GM19395 (cell line): Measurements from ENCODE around the gene RELB.
"Not testable (repeated sequence)": the region's sequence is repeated elsewhere in the genome, so short reads cannot be mapped to it uniquely, and the experiment has no call there.

Source experiments
- ATAC-seq: cut with Tn5 transposase; IDR thresholded peaks from one replicate; pipeline ENCODE4 v1.9.1; 2021; ENCODE audit warnings: mild to moderate bottlenecking, moderate library complexity; ENCODE audit not compliant: unreplicated experiment

The RELB gene, protein sequence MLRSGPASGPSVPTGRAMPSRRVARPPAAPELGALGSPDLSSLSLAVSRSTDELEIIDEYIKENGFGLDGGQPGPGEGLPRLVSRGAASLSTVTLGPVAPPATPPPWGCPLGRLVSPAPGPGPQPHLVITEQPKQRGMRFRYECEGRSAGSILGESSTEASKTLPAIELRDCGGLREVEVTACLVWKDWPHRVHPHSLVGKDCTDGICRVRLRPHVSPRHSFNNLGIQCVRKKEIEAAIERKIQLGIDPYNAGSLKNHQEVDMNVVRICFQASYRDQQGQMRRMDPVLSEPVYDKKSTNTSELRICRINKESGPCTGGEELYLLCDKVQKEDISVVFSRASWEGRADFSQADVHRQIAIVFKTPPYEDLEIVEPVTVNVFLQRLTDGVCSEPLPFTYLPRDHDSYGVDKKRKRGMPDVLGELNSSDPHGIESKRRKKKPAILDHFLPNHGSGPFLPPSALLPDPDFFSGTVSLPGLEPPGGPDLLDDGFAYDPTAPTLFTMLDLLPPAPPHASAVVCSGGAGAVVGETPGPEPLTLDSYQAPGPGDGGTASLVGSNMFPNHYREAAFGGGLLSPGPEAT

GRCh38 chr19:45001087-45001739 lies at the start of gene RELB:
Gene RELB (plus strand): TSS chr19:45001464. CDS start chr19:45001580, 116 bp downstream.
- ATAC-seq = peak; percentile 44

DNA sequence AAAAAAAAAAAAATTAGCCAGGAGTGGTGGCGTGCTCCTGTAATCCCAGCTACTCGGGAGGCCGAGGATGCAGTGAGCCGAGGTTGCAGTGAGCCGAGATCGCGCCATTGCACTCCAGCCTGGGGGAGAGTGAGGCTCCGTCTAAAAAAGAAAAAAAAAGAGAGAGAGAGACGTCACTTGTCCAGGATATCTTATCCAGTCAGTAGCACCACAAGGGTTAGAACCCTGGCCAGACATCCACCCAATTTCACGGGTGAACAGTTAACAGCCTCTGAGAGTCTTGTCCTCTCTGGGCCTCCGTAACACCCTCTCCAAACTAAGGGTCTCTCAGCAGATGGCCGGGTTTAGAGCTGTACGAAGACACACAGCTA lies 47.0 kb upstream of the RELB start:
- ATAC-seq = no peak

- ATAC-seq = peak; percentile 87
Observed at GRCh38 chr19:44954649-44955504, 46.4 kb upstream of the RELB start, which contains the start of gene CLPTM1. Gene CLPTM1 (plus strand): TSS chr19:44955380. CDS start chr19:44955396, 16 bp downstream.

GRCh38 chr19:44955505-44956439 lies 45.5 kb upstream of the RELB start:
- ATAC-seq = peak; percentile 4

- ATAC-seq = no peak
Observed at GRCh38 chr19:44957526-44957925, 43.7 kb upstream of the RELB start.

DNA sequence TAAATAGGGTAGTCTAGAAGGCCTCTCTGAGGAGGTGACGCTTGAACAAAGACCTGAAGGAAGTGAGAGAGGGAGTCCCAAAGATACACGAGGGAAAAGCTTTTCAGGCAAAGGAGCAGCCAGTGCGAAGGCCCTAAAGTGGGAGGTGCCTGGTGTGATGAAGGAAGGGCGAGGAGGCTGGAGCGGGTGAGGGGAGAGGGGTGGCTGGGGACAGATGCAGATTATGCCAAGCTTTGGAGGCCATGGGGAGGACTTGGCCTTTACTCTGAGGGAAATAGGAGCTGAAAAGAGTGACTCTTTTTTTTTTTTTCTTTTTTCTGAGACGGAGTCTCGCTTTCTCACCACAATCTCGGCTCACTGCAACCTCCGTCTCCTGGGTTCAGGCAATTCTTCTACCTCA lies 43.2 kb upstream of the RELB start:
- no peak for ATAC-seq

DNA sequence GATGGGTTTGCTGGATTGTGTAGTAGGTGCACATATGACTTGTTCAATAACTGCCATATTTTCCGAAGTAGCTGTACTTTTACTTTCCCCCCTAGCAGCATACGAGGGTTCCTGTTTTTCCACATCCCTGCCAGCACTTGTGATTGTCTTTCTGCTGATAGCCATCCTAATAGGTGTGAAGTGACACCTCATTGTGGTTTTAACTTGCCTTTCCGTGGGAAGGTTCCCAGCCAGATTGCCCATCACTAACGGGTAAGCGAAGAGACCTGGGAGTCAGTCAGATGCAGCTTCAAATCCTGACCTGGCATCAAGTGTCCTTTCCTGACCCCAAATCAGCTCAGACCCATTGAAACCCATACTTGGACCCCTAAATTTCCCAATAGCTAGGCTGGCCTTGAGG lies 41.6 kb upstream of the RELB start:
- no peak for ATAC-seq

- ATAC-seq = no peak
Observed at GRCh38 chr19:44960906-44961728, 40.1 kb upstream of the RELB start.

GRCh38 chr19:44961821-44962220 lies 39.4 kb upstream of the RELB start:
- no peak for ATAC-seq

DNA sequence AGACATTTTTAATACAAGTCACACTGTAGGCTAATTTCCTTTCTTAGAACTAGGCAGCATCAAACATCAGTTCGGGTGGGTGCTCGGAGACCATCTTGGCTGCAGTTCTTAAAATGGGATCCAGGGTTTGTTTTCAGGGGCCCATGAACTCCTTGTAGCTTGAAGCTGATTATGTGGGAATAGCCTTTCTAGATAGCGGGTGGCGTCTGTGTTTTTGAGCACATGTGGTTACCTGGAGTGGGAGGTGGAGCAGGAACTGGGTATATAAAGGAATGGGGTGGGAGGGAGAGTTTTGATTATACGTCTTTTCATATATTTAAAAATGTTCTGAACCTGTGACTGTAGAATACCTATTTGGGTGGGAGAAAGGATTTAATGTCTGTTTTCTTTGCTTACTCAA lies 33.1 kb upstream of the RELB start:
- ATAC-seq = no peak

- ATAC-seq = no peak
Observed at GRCh38 chr19:44968670-44969069, 32.6 kb upstream of the RELB start.

GRCh38 chr19:44969437-44969836 lies 31.8 kb upstream of the RELB start:
- ATAC-seq = no peak

GRCh38 chr19:44971451-44971850 lies 29.8 kb upstream of the RELB start:
- not testable (repeated sequence) for ATAC-seq

GRCh38 chr19:44972802-44973201 lies 28.5 kb upstream of the RELB start:
- no peak for ATAC-seq

DNA sequence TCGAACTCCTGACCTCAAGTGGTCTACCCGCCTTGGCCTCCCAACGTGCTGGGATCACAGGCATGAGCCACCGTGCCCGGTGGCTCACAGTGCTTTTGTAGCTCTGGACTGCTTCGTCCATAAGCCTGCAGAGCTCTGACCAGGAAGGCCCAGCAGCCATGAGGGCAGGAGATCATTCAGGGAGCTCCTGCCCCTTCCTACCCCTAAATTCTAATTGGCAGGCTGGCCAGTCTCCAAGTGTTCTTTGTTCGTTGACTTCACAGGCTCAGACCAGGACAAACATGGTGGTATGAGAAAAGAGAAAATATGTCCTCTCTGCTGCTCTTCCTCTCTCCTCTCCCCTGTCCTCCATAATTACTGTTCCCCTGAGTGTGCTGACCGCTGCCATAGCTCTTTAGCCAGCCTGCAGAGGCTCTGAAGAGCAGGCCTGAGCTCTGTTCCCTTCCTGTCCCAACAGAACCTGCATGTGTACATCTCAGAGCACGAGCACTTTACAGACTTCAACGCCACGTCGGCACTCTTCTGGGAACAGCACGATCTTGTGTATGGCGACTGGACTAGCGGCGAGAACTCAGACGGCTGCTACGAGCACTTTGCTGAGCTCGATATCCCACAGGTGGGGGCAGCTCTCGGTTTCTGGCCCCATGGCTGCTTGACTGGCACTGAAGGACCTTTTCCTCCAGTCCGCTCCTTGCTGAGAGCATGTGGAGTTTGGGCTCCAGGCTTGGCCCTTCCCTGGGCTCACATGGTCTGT lies 27.1 kb upstream of the RELB start:
- no peak for ATAC-seq

DNA sequence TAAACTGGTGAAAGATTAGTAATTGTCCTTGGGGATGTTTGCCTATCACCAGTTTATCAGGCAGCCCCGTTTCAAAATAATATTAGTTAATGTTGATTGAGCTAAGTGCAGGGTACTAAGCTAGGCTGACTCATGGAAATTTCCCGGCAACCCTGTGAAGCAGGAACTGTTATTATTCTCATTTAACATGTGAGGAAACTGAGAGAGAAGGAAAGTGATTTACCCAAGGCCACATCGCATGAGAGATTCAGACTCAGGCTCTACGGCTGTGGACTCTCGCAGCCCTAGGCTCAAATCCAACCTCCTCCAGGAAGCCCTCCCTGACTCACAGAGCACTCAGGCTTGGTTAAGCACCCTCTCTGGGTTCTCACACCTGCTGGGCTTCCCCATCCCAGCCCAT lies 26.4 kb upstream of the RELB start:
- ATAC-seq = no peak

GRCh38 chr19:44975444-44975843 lies 25.8 kb upstream of the RELB start:
- ATAC-seq = no peak

GRCh38 chr19:44984005-44984404 lies 17.3 kb upstream of the RELB start:
- no peak for ATAC-seq
